ENCODE measurements around the gene SENP1. TPM values are rescaled to one million over a fixed set of nuclear protein-coding genes. Genes with fewer than 3 reads are reported as not detected.

Gene SENP1
- total RNA-seq, 1 experiment from 2014 or later, result 41.6 TPM

GRCh38 chr12:48015954-48016353 lies 89.9 kb downstream of the SENP1 start:
- peaks cover 40% of the 10 kb centered on the region for H3K27me3 ChIP-seq (replicated peaks; ENCODE audit: insufficient read depth, low read depth, low read length, poor library complexity)

GRCh38 chr12:48015129-48015528 lies 90.8 kb downstream of the SENP1 start:
- no peak for TF ChIP-seq CTCF (conservative IDR thresholded peaks at IDR 0.05; ENCODE audit: low read depth, low read length)
- CTCF ChIA-PET, result no interaction called here
- POLR2A ChIA-PET (ENCODE audit: low non-redundant PET), result interaction anchor here (0.5 kb wide), 1 partner anchor 196 kb away, joined by 4 read pairs; no protein-coding TSS in a partner anchor
- Histone ChIP-seq H3K36me3 (ENCODE audit: insufficient read depth, low read length, poor library complexity, severe bottlenecking) (no peaks in the 10 kb centered on the region), H3K27me3 (replicated peaks; ENCODE audit: insufficient read depth, low read depth, low read length, poor library complexity) (peaks cover 40% of the 10 kb centered on the region), H3K9me3 (ENCODE audit: low read depth, low read length, poor library complexity, severe bottlenecking) (no peaks in the 10 kb centered on the region), H3K4me1 (ENCODE audit: insufficient read depth, low read length, poor library complexity, severe bottlenecking) (no peaks in the 10 kb centered on the region), H3K27ac (ENCODE audit: low read depth, low read length, poor library complexity, severe bottlenecking) (no peak overlapping the region), H3K4me3 (ENCODE audit: low read depth, low read length, poor library complexity, severe bottlenecking) (no peak overlapping the region)
- BruUV-seq (replicated peaks), result no TSS peak
- DNase-seq (ENCODE audit: low spot score), result no peak
- intact Hi-C loops (cut with micrococcal nuclease; ENCODE audit: unreplicated experiment), result no loop called here

More at GRCh38 chr12:48015954-48016353, 89.9 kb downstream of the SENP1 start:
- ChIA-PET POLR2A (ENCODE audit: low non-redundant PET) (no interaction called here), CTCF (no interaction called here)
- Histone ChIP-seq H3K4me1 (ENCODE audit: insufficient read depth, low read length, poor library complexity, severe bottlenecking) (no peaks in the 10 kb centered on the region), H3K9me3 (ENCODE audit: low read depth, low read length, poor library complexity, severe bottlenecking) (no peaks in the 10 kb centered on the region), H3K36me3 (ENCODE audit: insufficient read depth, low read length, poor library complexity, severe bottlenecking) (no peaks in the 10 kb centered on the region), H3K4me3 (ENCODE audit: low read depth, low read length, poor library complexity, severe bottlenecking) (no peak overlapping the region), H3K27ac (ENCODE audit: low read depth, low read length, poor library complexity, severe bottlenecking) (no peak overlapping the region)
- intact Hi-C loops (cut with micrococcal nuclease; ENCODE audit: unreplicated experiment), result no loop called here
- DNase-seq (ENCODE audit: low spot score), result no peak
- no TSS peak for BruUV-seq (replicated peaks)
- TF ChIP-seq CTCF (conservative IDR thresholded peaks at IDR 0.05; ENCODE audit: low read depth, low read length) (no peak), EZH2 (IDR thresholded peaks at IDR 0.05; ENCODE audit: borderline replicate concordance, low read depth, low read length, poor library complexity, severe bottlenecking) (no peak)

- Histone ChIP-seq H3K4me1 (ENCODE audit: insufficient read depth, low read length, poor library complexity, severe bottlenecking) (no peaks in the 10 kb centered on the region), H3K27me3 (replicated peaks; ENCODE audit: insufficient read depth, low read depth, low read length, poor library complexity) (peaks cover 52% of the 10 kb centered on the region), H3K36me3 (ENCODE audit: insufficient read depth, low read length, poor library complexity, severe bottlenecking) (no peaks in the 10 kb centered on the region), H3K27ac (ENCODE audit: low read depth, low read length, poor library complexity, severe bottlenecking) (no peak overlapping the region), H3K4me3 (ENCODE audit: low read depth, low read length, poor library complexity, severe bottlenecking) (no peak overlapping the region), H3K9me3 (ENCODE audit: low read depth, low read length, poor library complexity, severe bottlenecking) (no peaks in the 10 kb centered on the region)
- POLR2A ChIA-PET (ENCODE audit: low non-redundant PET), result no interaction called here
- TF ChIP-seq EZH2 (IDR thresholded peaks at IDR 0.05; ENCODE audit: borderline replicate concordance, low read depth, low read length, poor library complexity, severe bottlenecking), result no peak
- no peak for TF ChIP-seq CTCF (conservative IDR thresholded peaks at IDR 0.05; ENCODE audit: low read depth, low read length)
- DNase-seq (ENCODE audit: low spot score), result no peak
- no TSS peak for BruUV-seq (replicated peaks)
- intact Hi-C loops (cut with micrococcal nuclease; ENCODE audit: unreplicated experiment), result no loop called here
- CTCF ChIA-PET, result interaction anchor here (0.6 to 0.7 kb wide), 2 partner anchors 64 to 1568 kb away, joined by 4 read pairs; no protein-coding TSS in a partner anchor
Measured at GRCh38 chr12:48013287-48013686, 92.6 kb downstream of the SENP1 start.
